Neural cell (in vitro differentiated cells): Measurements from ENCODE around the gene TBRG1. TPM values are rescaled to one million over a fixed set of nuclear protein-coding genes. Genes with fewer than 3 reads are reported as not detected.

ENCODE experiments used
- H2AFZ ChIP-seq: fragments of 200-600, 300-800 bp; sonication (generic), shearing (Covaris generic); 2 replicates; pipeline ENCODE4 v1.6.0; 2014; ENCODE audit warnings: low read depth, mild to moderate bottlenecking, antibody characterized with exemption, low read length, moderate library complexity
- H3F3A ChIP-seq: fragments of 200-600 bp; shearing (Covaris generic); 2 replicates; pipeline ENCODE4 v1.6.1; 2016; ENCODE audit warnings: mild to moderate bottlenecking, moderate library complexity, mixed read lengths, antibody characterized with exemption, low read length; ENCODE audit not compliant: insufficient read depth, poor library complexity, severe bottlenecking
- H3K27ac ChIP-seq: fragments of 200-600, 300-800 bp; sonication (generic), shearing (Covaris generic); 2 replicates; pipeline ENCODE4 v1.5.1; 2014; ENCODE audit warnings: mild to moderate bottlenecking, low read length, moderate library complexity
- H3K27me3 ChIP-seq: fragments of 300-800, 200-600 bp; sonication (generic), shearing (Covaris generic); 2 replicates; pipeline ENCODE4 v1.6.0; 2014; ENCODE audit warnings: mild to moderate bottlenecking, low read depth, low read length, moderate library complexity; ENCODE audit not compliant: insufficient read depth
- H3K36me3 ChIP-seq: fragments of 300-800, 200-600 bp; sonication (generic), shearing (Covaris generic); 2 replicates; pipeline ENCODE4 v1.5.1; 2014; ENCODE audit warnings: mild to moderate bottlenecking, antibody characterized with exemption, low read length, moderate library complexity; ENCODE audit not compliant: insufficient read depth
- H3K4me2 ChIP-seq: fragments of 300-800, 200-600 bp; sonication (generic), shearing (Covaris generic); 2 replicates; pipeline ENCODE4 v1.6.0; 2014; ENCODE audit warnings: mild to moderate bottlenecking, low read length
- H3K4me3 ChIP-seq: fragments of 300-800, 200-600 bp; sonication (generic), shearing (Covaris generic); 2 replicates; pipeline ENCODE4 v1.5.1; 2014; ENCODE audit warnings: mild to moderate bottlenecking, low read length, moderate library complexity
- H3K79me2 ChIP-seq: fragments of 200-600 bp; shearing (Covaris generic); replicated peaks from 2 replicates; pipeline ENCODE4 v1.6.0; 2014; ENCODE audit warnings: mild to moderate bottlenecking, low read length, moderate library complexity; ENCODE audit not compliant: insufficient read depth
- H3K9ac ChIP-seq: fragments of 300-800, 200-600 bp; sonication (generic), shearing (Covaris generic); 2 replicates; pipeline ENCODE4 v1.6.1; 2016; ENCODE audit warnings: mild to moderate bottlenecking, low read length, mixed read lengths
- H3K9me2 ChIP-seq: fragments of 200-600 bp; shearing (Covaris generic); 2 replicates; pipeline ENCODE4 v1.6.1; 2016; ENCODE audit warnings: mild to moderate bottlenecking, low read length, mixed read lengths; ENCODE audit not compliant: insufficient read depth
- H3K9me3 ChIP-seq: fragments of 200-600, 300-800 bp; sonication (generic), shearing (Covaris generic); 2 replicates; pipeline ENCODE4 v1.6.1; 2016; ENCODE audit warnings: mild to moderate bottlenecking, mixed run types, low read length, moderate library complexity, mixed read lengths
- H4K20me1 ChIP-seq: fragments of 200-600 bp; shearing (Covaris generic); 2 replicates; pipeline ENCODE4 v1.6.1; 2016; ENCODE audit warnings: mild to moderate bottlenecking, mixed run types; ENCODE audit not compliant: insufficient read depth
- EP300 ChIP-seq: fragments of 450-650 bp; conservative IDR thresholded peaks from 2 replicates; pipeline ENCODE4 v1.6.1; 2014; ENCODE audit warnings: antibody characterized with exemption, mild to moderate bottlenecking, moderate library complexity; ENCODE audit not compliant: poor library complexity, severe bottlenecking
- EZH2 ChIP-seq: fragments of 200-600, 300-800 bp; shearing (Covaris generic), sonication (generic); IDR thresholded peaks from 2 replicates; pipeline ENCODE4 v1.6.1; 2014; ENCODE audit warnings: antibody characterized with exemption, low read length, borderline replicate concordance, mild to moderate bottlenecking; ENCODE audit not compliant: insufficient read depth, poor library complexity, severe bottlenecking
- MXI1 ChIP-seq: fragments of 450-650 bp; conservative IDR thresholded peaks from 2 replicates; pipeline ENCODE4 v1.6.1; 2014; ENCODE audit warnings: antibody characterized with exemption, mild to moderate bottlenecking; ENCODE audit not compliant: poor library complexity, severe bottlenecking
- POLR2AphosphoS5 ChIP-seq: IDR thresholded peaks from 2 replicates; pipeline ENCODE4 v1.6.1; 2012
- RAD21 ChIP-seq: fragments of 450-650 bp; conservative IDR thresholded peaks from 2 replicates; pipeline ENCODE4 v1.6.1; 2014; ENCODE audit warnings: antibody characterized with exemption, mild to moderate bottlenecking, moderate library complexity
- SMC3 ChIP-seq: fragments of 450-650 bp; conservative IDR thresholded peaks from 2 replicates; pipeline ENCODE4 v1.6.1; 2014; ENCODE audit warnings: antibody characterized with exemption, mild to moderate bottlenecking, moderate library complexity; ENCODE audit not compliant: poor library complexity
- TAF1 ChIP-seq: IDR thresholded peaks from 2 replicates; pipeline ENCODE4 v1.6.1; 2012; ENCODE audit warnings: low read depth
- polyA plus RNA-seq: library from polyadenylated mRNA; depleted of rRNA; stranded (reverse); fragments of >200 nt; gene quantifications from 2 replicates; pipeline ENCODE4 v1.2.3, GENCODE V29; 2014
- TF ChIP-seq, protein P1 (sequence below): fragments of 450-650 bp; IDR thresholded peaks from 2 replicates; pipeline ENCODE4 v1.5.1; 2014; ENCODE audit warnings: antibody characterized with exemption, mild to moderate bottlenecking, moderate library complexity; ENCODE audit not compliant: poor library complexity, severe bottlenecking
- TF ChIP-seq, protein P2 (sequence below): IDR thresholded peaks from 2 replicates; pipeline ENCODE4 v1.6.1; 2012; ENCODE audit warnings: borderline replicate concordance

The TBRG1 gene
- polyA plus RNA-seq, 1 donor from 2014 or later = 83.2 TPM

DNA sequence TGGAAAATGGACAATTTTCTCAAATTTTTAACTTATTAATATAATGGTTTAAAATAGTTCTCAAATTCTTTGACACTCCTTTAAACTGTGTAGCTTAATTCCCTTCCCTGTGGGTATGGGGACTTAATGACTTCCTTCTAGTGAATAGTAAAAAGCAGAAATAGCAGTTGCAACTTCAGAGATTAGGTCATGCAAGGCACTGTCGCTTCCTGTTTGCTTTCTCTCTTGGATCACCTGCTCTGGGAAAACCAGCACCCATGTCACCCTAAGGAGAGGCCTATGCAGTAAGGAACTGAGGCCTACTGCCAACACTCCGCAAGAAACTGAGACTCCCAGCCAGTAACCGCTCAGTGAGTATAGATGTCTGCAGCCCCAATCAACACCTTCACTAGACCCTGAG is 16.9 kb upstream of the TBRG1 start:
- Histone ChIP-seq H3K9me2 (no peaks in the 10 kb centered on the region), H3K9ac (no peak overlapping the region), H3K27ac (no peak overlapping the region), H3K27me3 (no peaks in the 10 kb centered on the region), H3K36me3 (no peaks in the 10 kb centered on the region), H3K4me3 (no peak overlapping the region), H3F3A (no peaks in the 10 kb centered on the region), H4K20me1 (no peaks in the 10 kb centered on the region), H2AFZ (no peak overlapping the region), H3K9me3 (no peaks in the 10 kb centered on the region), H3K79me2 (no peaks in the 10 kb centered on the region), H3K4me2 (no peak overlapping the region)
- TF ChIP-seq, protein P1, sequence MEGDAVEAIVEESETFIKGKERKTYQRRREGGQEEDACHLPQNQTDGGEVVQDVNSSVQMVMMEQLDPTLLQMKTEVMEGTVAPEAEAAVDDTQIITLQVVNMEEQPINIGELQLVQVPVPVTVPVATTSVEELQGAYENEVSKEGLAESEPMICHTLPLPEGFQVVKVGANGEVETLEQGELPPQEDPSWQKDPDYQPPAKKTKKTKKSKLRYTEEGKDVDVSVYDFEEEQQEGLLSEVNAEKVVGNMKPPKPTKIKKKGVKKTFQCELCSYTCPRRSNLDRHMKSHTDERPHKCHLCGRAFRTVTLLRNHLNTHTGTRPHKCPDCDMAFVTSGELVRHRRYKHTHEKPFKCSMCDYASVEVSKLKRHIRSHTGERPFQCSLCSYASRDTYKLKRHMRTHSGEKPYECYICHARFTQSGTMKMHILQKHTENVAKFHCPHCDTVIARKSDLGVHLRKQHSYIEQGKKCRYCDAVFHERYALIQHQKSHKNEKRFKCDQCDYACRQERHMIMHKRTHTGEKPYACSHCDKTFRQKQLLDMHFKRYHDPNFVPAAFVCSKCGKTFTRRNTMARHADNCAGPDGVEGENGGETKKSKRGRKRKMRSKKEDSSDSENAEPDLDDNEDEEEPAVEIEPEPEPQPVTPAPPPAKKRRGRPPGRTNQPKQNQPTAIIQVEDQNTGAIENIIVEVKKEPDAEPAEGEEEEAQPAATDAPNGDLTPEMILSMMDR = no peak
- TF ChIP-seq EP300 (no peak), RAD21 (no peak), TAF1 (no peak), SMC3 (no peak), EZH2 (no peak), POLR2AphosphoS5 (no peak), MXI1 (no peak)
- TF ChIP-seq, protein P2, sequence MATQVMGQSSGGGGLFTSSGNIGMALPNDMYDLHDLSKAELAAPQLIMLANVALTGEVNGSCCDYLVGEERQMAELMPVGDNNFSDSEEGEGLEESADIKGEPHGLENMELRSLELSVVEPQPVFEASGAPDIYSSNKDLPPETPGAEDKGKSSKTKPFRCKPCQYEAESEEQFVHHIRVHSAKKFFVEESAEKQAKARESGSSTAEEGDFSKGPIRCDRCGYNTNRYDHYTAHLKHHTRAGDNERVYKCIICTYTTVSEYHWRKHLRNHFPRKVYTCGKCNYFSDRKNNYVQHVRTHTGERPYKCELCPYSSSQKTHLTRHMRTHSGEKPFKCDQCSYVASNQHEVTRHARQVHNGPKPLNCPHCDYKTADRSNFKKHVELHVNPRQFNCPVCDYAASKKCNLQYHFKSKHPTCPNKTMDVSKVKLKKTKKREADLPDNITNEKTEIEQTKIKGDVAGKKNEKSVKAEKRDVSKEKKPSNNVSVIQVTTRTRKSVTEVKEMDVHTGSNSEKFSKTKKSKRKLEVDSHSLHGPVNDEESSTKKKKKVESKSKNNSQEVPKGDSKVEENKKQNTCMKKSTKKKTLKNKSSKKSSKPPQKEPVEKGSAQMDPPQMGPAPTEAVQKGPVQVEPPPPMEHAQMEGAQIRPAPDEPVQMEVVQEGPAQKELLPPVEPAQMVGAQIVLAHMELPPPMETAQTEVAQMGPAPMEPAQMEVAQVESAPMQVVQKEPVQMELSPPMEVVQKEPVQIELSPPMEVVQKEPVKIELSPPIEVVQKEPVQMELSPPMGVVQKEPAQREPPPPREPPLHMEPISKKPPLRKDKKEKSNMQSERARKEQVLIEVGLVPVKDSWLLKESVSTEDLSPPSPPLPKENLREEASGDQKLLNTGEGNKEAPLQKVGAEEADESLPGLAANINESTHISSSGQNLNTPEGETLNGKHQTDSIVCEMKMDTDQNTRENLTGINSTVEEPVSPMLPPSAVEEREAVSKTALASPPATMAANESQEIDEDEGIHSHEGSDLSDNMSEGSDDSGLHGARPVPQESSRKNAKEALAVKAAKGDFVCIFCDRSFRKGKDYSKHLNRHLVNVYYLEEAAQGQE = no peak

DNA sequence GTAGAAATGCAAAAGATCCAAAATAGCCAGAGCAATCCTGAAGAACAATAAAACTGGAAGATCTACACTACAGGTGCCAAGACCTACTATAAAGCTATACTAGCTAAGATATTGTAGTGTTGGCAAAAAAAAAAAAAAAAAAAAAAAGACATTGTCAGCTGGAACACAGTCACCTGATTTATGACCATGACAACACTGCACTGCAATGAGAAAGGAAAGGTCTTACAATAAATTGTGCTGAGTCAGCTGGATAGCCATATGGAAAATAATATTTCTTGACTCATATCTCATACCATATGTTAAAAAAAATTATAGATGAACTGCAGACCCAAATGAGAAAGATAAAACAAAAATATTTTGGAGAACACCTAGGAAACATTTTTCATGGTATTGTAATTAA is 14.5 kb upstream of the TBRG1 start:
- no peaks in the 10 kb centered on the region for H3K27me3 ChIP-seq
- TF ChIP-seq, protein P1 = no peak
- TF ChIP-seq EZH2 (no peak), POLR2AphosphoS5 (no peak), TAF1 (no peak), MXI1 (no peak), RAD21 (no peak), EP300 (no peak), SMC3 (no peak)
- TF ChIP-seq, protein P2 = no peak
- no peaks in the 10 kb centered on the region for H3K36me3 ChIP-seq
- H3K9ac ChIP-seq = no peak overlapping the region
- H3K27ac ChIP-seq = no peak overlapping the region
- no peaks in the 10 kb centered on the region for H3K9me3 ChIP-seq
- H3K9me2 ChIP-seq = no peaks in the 10 kb centered on the region
- no peaks in the 10 kb centered on the region for H3K79me2 ChIP-seq
- no peak overlapping the region for H3K4me3 ChIP-seq
- H3F3A ChIP-seq = no peaks in the 10 kb centered on the region
- H3K4me2 ChIP-seq = no peak overlapping the region
- no peak overlapping the region for H2AFZ ChIP-seq
- no peaks in the 10 kb centered on the region for H4K20me1 ChIP-seq
